ENCODE results near the gene EPHA3. TPM values are rescaled to one million over a fixed set of nuclear protein-coding genes. Genes with fewer than 3 reads are reported as not detected.

EPHA3 gene
- total RNA-seq, 4 donors from 2014 or later: 2.3 to 4.6 (median 2.4) TPM; not detected in 1

DNA sequence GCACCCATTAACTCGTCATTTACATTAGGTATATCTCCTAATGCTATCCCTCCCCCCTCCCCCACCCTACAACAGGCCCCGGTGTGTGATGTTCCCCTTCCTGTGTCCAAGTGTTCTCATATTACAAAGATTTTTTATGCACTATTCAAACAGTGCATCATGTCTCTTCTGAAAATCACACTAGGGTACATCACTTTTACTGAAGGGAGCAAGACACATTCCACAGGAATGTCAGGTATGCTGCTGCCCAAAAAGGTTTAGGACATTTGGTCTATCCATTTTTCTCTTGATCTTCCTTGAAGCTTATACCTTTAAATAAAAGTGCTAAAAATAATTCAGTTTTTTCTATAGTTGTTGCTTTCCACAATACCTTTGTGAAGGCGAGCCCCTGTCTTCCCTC lies 9.2 kb upstream of the EPHA3 start:
- TF ChIP-seq, protein P1, sequence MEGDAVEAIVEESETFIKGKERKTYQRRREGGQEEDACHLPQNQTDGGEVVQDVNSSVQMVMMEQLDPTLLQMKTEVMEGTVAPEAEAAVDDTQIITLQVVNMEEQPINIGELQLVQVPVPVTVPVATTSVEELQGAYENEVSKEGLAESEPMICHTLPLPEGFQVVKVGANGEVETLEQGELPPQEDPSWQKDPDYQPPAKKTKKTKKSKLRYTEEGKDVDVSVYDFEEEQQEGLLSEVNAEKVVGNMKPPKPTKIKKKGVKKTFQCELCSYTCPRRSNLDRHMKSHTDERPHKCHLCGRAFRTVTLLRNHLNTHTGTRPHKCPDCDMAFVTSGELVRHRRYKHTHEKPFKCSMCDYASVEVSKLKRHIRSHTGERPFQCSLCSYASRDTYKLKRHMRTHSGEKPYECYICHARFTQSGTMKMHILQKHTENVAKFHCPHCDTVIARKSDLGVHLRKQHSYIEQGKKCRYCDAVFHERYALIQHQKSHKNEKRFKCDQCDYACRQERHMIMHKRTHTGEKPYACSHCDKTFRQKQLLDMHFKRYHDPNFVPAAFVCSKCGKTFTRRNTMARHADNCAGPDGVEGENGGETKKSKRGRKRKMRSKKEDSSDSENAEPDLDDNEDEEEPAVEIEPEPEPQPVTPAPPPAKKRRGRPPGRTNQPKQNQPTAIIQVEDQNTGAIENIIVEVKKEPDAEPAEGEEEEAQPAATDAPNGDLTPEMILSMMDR (IDR thresholded peaks at IDR 0.05): no peak
- TF ChIP-seq POLR2A (IDR thresholded peaks at IDR 0.05) (no peak), POLR2AphosphoS5 (IDR thresholded peaks at IDR 0.05) (no peak), EP300 (IDR thresholded peaks at IDR 0.05; ENCODE audit: low read depth) (no peak)
- no peaks in the 10 kb centered on the region for H3K4me1 ChIP-seq
- in situ Hi-C loops (cut with MboI; ENCODE audit: low pct_ligation_motif_present in 1 of 4, low pct_unique_long_range_greater_than_20kb in 1 of 4, low sequenced_read_pairs in 3 of 4) (loop anchor here in 1 of 4 donors (25.0 kb wide), 1 partner anchor 886 kb away; no protein-coding TSS in a partner anchor), intact Hi-C loops (cut with DNase I; ENCODE audit: low total_unique reads) (no loop called here)
- DNase-seq: no peak
- no peak overlapping the region for H3K4me3 ChIP-seq
- 74 to 86% methylated on average over 2 to 3 of the region's 3 CpGs for WGBS, 2 donors (ENCODE audit: low coverage in 1 of 2)
- no peaks in the 10 kb centered on the region for H3K9me3 ChIP-seq
- no peaks in the 10 kb centered on the region for H3K36me3 ChIP-seq
- no peak overlapping the region for H3K27ac ChIP-seq
- H3K27me3 ChIP-seq: no peaks in the 10 kb centered on the region

DNA sequence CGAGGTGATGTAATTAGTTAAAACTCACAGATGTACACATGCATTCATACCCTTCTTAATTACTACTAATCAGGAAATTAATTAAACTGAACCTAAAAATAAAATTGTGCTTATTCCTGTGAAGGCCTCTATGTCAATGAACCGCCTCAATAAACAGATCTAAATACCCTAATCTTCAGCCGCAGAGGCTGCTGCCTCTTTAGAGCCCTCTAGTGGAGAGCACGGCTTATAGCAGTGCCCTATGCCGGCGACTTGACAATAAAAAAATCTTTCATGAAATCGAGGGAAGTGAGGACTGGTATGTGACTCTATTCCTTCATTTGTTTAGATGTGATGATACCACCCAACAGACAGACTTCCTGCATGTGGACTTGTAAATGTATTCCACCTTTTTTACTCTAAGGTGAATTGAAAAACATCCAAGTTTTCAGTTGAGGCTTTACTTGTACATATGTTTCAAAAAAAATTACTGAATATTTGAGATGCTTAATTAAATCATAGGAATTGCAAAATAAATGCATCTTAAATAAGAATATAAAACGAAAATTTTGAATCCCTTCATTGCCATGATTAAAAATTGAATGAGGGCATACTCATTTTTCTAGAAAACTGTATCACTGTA lies 8.3 kb upstream of the EPHA3 start:
- Histone ChIP-seq H3K4me3 (no peak overlapping the region), H3K9me3 (no peaks in the 10 kb centered on the region), H3K27me3 (no peaks in the 10 kb centered on the region), H3K36me3 (no peaks in the 10 kb centered on the region), H3K27ac (no peak overlapping the region), H3K4me1 (no peaks in the 10 kb centered on the region)
- WGBS, 2 donors (ENCODE audit: low coverage in 1 of 2): 18% methylated on average over 8 of the region's 8 CpGs
- intact Hi-C loops (cut with DNase I; ENCODE audit: low total_unique reads): no loop called here
- peak; percentile 35 for DNase-seq
- in situ Hi-C loops (cut with MboI; ENCODE audit: low pct_ligation_motif_present in 1 of 4, low pct_unique_long_range_greater_than_20kb in 1 of 4, low sequenced_read_pairs in 3 of 4): loop anchor here in 1 of 4 donors (25.0 kb wide), 1 partner anchor 887 kb away; no protein-coding TSS in a partner anchor
- TF ChIP-seq, protein P1 (IDR thresholded peaks at IDR 0.05): peak; percentile 58 to 92 (median 85)
- no peak for TF ChIP-seq POLR2A (IDR thresholded peaks at IDR 0.05)

DNA sequence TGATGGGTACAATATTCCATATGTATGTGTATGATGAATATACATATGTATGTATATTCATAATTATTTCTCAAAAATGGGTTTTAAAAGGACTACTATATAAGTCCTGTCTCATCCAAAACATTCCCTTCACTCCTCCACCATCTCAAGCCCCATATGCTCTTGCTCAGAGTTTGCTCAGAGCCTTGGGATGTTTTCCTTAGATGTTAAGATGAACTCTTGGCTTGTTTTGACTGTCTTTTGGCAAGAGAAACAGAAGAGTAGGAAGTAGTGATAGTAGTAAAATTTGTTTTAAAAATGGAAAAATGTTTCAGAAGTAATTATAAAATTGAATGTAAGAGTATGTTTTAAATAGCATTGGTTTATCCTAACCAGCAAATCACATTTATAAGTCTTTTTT lies 6.2 kb upstream of the EPHA3 start:
- DNase-seq: no peak
- Histone ChIP-seq H3K9me3 (no peaks in the 10 kb centered on the region), H3K27me3 (peaks cover 11% of the 10 kb centered on the region), H3K4me1 (no peaks in the 10 kb centered on the region), H3K36me3 (no peaks in the 10 kb centered on the region), H3K4me3 (no peak overlapping the region), H3K27ac (no peak overlapping the region)
- in situ Hi-C loops (cut with MboI; ENCODE audit: low pct_ligation_motif_present in 1 of 4, low pct_unique_long_range_greater_than_20kb in 1 of 4, low sequenced_read_pairs in 3 of 4) (loop anchor here in 3 of 4 donors (10.0 kb wide), 2 partner anchors 886 to 896 kb away; no protein-coding TSS in a partner anchor), intact Hi-C loops (cut with DNase I; ENCODE audit: low total_unique reads) (no loop called here)
- TF ChIP-seq POLR2AphosphoS5 (IDR thresholded peaks at IDR 0.05): no peak
- TF ChIP-seq POLR2A (IDR thresholded peaks at IDR 0.05): no peak
- no peak for TF ChIP-seq EP300 (IDR thresholded peaks at IDR 0.05; ENCODE audit: low read depth)

DNA sequence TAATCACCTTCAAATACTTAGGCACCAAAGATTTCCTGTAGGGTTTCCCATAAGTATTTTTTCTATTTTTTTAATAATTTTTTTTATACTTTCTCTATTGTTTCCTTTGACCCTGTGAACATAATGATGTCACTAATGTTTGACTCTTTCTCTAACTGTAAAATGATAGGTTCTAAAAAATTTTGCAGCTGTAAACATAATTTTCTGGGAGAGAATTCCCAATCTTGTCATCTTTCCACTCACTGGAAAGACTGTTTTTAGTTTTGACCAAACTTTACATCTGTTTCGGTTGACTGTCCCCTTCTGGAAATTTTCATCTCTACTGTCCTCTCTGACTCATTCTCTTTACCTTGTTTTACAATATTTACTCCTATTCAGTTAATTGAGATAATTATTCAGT lies 5.5 kb upstream of the EPHA3 start:
- 82 to 100% methylated on average over 1 of the region's 1 CpG for WGBS, 2 donors (ENCODE audit: low coverage in 1 of 2)
- in situ Hi-C loops (cut with MboI; ENCODE audit: low pct_ligation_motif_present in 1 of 4, low pct_unique_long_range_greater_than_20kb in 1 of 4, low sequenced_read_pairs in 3 of 4): loop anchor here in 3 of 4 donors (10.0 kb wide), 2 partner anchors 887 to 897 kb away; no protein-coding TSS in a partner anchor
- intact Hi-C loops (cut with DNase I; ENCODE audit: low total_unique reads): no loop called here

DNA sequence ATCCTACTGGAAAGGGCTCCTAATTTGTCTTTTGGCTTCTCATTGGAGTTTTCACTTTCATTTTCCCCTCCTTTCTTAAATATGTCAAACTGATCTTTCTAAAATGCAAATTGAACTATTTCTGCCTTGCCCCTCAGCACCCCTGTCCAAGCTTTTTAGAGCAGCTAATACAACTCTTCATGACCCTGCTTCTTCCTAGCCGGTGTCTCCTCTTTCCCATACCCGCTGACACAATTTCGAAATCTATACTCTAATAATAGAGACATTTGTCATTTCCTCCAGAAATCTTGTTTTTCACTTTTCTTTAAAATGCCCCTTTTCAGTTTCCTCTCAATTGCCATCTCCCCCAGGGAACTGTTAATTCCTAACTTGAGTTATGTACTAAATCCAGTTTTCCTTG lies 2.9 kb upstream of the EPHA3 start:
- Histone ChIP-seq H3K27me3 (peaks cover 37% of the 10 kb centered on the region), H3K4me1 (peaks cover 0 to 12% (median 6%) of the 10 kb centered on the region in 4 donors), H3K9me3 (no peaks in the 10 kb centered on the region), H3K4me3 (no peak overlapping the region), H3K27ac (no peak overlapping the region), H3K36me3 (no peaks in the 10 kb centered on the region)
- DNase-seq: no peak
- in situ Hi-C loops (cut with MboI; ENCODE audit: low pct_ligation_motif_present in 1 of 4, low pct_unique_long_range_greater_than_20kb in 1 of 4, low sequenced_read_pairs in 3 of 4): loop anchor here in 3 of 4 donors (10.0 kb wide), 2 partner anchors 890 to 900 kb away; no protein-coding TSS in a partner anchor
- 71 to 73% methylated on average over 3 of the region's 3 CpGs for WGBS, 2 donors (ENCODE audit: low coverage in 1 of 2)
- intact Hi-C loops (cut with DNase I; ENCODE audit: low total_unique reads): no loop called here
- TF ChIP-seq POLR2AphosphoS5 (IDR thresholded peaks at IDR 0.05): no peak
- TF ChIP-seq EP300 (IDR thresholded peaks at IDR 0.05; ENCODE audit: low read depth): no peak

More for the DNA sequence above, 5.5 kb upstream of the EPHA3 start:
- H3K4me3 ChIP-seq: no peak overlapping the region
- no peaks in the 10 kb centered on the region for H3K4me1 ChIP-seq
- H3K27me3 ChIP-seq: peaks cover 17% of the 10 kb centered on the region
- DNase-seq: no peak
- no peaks in the 10 kb centered on the region for H3K36me3 ChIP-seq
- H3K27ac ChIP-seq: no peak overlapping the region
- no peaks in the 10 kb centered on the region for H3K9me3 ChIP-seq
- TF ChIP-seq EP300 (IDR thresholded peaks at IDR 0.05; ENCODE audit: low read depth): no peak
